NB4 (cell line): ENCODE results near the gene MYO1E.

ENCODE experiments used
- MYC ChIP-seq: IDR thresholded peaks from 2 replicates; pipeline ENCODE4 v1.6.1; 2011; ENCODE audit warnings: low read depth, low read length
- POLR2A ChIP-seq: IDR thresholded peaks from 2 replicates; pipeline ENCODE4 v1.6.1; 2011; ENCODE audit warnings: mild to moderate bottlenecking; ENCODE audit not compliant: insufficient read length; ENCODE audit errors: extremely low read depth
- TF ChIP-seq, protein P1 (sequence below): IDR thresholded peaks from one replicate; pipeline ENCODE4 v1.5.1; 2012; ENCODE audit warnings: low read depth, low read length
- TF ChIP-seq, protein P2 (sequence below): IDR thresholded peaks from 2 replicates; pipeline ENCODE4 v1.6.1; 2011; ENCODE audit warnings: low read depth, low read length

DNA sequence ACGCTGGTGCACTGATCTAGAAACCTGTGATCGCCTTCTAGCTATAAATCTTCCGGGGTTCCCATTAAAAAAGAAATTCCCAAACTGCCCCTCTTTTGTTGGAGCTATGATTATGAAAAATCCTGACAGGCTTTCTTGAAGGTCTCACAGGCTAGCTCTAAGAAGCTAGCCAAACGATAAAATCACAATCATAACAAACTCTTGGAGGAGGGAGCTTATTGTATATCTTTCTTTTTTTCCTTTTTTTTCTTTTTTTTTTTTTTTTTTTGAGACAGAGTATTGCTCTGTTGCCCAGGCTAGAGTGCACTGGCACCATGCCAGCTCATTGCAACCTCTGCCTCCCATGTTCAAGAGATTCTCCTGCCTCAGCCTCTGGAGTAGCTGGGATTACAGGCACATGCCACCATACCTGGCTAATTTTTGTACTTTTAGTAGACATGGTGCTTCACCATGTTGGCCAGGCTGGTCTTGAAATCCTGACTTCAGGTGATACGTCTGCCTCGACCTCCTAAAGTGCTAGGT is 72.0 kb downstream of the MYO1E start:
- TF ChIP-seq POLR2A (no peak), MYC (no peak)
- TF ChIP-seq, protein P1, sequence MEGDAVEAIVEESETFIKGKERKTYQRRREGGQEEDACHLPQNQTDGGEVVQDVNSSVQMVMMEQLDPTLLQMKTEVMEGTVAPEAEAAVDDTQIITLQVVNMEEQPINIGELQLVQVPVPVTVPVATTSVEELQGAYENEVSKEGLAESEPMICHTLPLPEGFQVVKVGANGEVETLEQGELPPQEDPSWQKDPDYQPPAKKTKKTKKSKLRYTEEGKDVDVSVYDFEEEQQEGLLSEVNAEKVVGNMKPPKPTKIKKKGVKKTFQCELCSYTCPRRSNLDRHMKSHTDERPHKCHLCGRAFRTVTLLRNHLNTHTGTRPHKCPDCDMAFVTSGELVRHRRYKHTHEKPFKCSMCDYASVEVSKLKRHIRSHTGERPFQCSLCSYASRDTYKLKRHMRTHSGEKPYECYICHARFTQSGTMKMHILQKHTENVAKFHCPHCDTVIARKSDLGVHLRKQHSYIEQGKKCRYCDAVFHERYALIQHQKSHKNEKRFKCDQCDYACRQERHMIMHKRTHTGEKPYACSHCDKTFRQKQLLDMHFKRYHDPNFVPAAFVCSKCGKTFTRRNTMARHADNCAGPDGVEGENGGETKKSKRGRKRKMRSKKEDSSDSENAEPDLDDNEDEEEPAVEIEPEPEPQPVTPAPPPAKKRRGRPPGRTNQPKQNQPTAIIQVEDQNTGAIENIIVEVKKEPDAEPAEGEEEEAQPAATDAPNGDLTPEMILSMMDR = no peak
- TF ChIP-seq, protein P2, sequence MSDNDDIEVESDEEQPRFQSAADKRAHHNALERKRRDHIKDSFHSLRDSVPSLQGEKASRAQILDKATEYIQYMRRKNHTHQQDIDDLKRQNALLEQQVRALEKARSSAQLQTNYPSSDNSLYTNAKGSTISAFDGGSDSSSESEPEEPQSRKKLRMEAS = no peak
